ENCODE data around the gene CRTC3. TPM values are rescaled to one million over a fixed set of nuclear protein-coding genes. Genes with fewer than 3 reads are reported as not detected.

CRTC3 gene
- total RNA-seq, 1 experiment from 2014 or later: 3.9 TPM

DNA sequence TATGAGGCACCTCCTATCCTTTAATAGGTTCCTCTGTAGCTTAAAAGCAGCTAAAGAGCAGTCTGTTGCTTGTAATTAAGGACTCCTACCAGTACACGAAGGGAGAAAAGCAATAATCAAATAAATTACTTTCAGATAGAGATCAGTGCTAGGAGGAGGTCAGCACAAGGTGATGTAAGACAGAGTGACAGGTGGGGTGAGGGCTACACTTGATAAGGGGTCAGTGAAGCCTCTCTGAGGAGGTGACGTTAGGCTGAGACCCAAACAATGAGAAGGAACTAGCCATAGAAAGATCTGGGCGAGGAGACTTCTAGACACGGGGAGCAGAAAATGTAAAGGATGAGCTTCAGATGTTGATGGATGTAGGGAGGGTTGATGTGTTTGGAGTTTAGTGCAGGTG is 129.8 kb downstream of the CRTC3 start:
- WGBS (ENCODE audit: extremely low coverage, insufficient read length, low lambda C conversion rate): no CpG with 5 or more reads among the region's 4 CpGs
- no peak overlapping the region for H3K27ac Mint-ChIP-seq

More for the DNA sequence above, 129.8 kb downstream of the CRTC3 start:
- no peak overlapping the region for H3K4ac ChIP-seq (ENCODE audit: low read depth, low read length)
- H2BK12ac ChIP-seq (ENCODE audit: insufficient read length, low read depth, low read length): no peak overlapping the region
- no peak overlapping the region for H2AK5ac ChIP-seq (ENCODE audit: insufficient read length, low read length)
- H3K56ac ChIP-seq (ENCODE audit: insufficient read length, low read depth, low read length): no peak overlapping the region
- no peaks in the 10 kb centered on the region for H3K9me3 Mint-ChIP-seq
- no peaks in the 10 kb centered on the region for H3K4me1 ChIP-seq (ENCODE audit: insufficient read depth, low read length)
- peaks cover 10 to 16% of the 10 kb centered on the region in 2 experiments for H3K4me1 Mint-ChIP-seq
- no peak overlapping the region for H3K4me2 ChIP-seq (ENCODE audit: insufficient read depth, insufficient read length, low read length)
- H3K79me2 ChIP-seq (ENCODE audit: insufficient read depth, low read length): no peaks in the 10 kb centered on the region
- H3T11ph ChIP-seq (ENCODE audit: low read length): no peak overlapping the region
- H4K20me1 ChIP-seq (ENCODE audit: control insufficient read depth, insufficient read depth, insufficient read length): no peaks in the 10 kb centered on the region
- H3K27ac ChIP-seq (ENCODE audit: insufficient read length, low read depth, low read length): no peak overlapping the region
- H3K79me1 ChIP-seq (ENCODE audit: insufficient read depth, low read depth, low read length, poor library complexity, severe bottlenecking): no peaks in the 10 kb centered on the region
- no peak overlapping the region for H2BK20ac ChIP-seq (ENCODE audit: low read depth, low read length, poor library complexity, severe bottlenecking)
- no peak overlapping the region for H3K9ac ChIP-seq (ENCODE audit: extremely low read depth, insufficient read length, low read length)
- H3K23me2 ChIP-seq (ENCODE audit: insufficient read length, low read depth, low read length, poor library complexity, severe bottlenecking): no peaks in the 10 kb centered on the region
- no peaks in the 10 kb centered on the region for H3K27me3 ChIP-seq (ENCODE audit: insufficient read depth, low read length)
- H4K8ac ChIP-seq (replicated peaks; ENCODE audit: insufficient read length, low read depth, low read length): no peak overlapping the region
- H2BK120ac ChIP-seq (ENCODE audit: low read depth, low read length, poor library complexity, severe bottlenecking): no peak overlapping the region
- H2AFZ ChIP-seq (ENCODE audit: low read length): no peak overlapping the region
- no peak overlapping the region for H4K91ac ChIP-seq (ENCODE audit: insufficient read length, low read depth, low read length)
- no peak overlapping the region for H4K5ac ChIP-seq (ENCODE audit: insufficient read length, low read depth, low read length)
- TF ChIP-seq, protein P1, sequence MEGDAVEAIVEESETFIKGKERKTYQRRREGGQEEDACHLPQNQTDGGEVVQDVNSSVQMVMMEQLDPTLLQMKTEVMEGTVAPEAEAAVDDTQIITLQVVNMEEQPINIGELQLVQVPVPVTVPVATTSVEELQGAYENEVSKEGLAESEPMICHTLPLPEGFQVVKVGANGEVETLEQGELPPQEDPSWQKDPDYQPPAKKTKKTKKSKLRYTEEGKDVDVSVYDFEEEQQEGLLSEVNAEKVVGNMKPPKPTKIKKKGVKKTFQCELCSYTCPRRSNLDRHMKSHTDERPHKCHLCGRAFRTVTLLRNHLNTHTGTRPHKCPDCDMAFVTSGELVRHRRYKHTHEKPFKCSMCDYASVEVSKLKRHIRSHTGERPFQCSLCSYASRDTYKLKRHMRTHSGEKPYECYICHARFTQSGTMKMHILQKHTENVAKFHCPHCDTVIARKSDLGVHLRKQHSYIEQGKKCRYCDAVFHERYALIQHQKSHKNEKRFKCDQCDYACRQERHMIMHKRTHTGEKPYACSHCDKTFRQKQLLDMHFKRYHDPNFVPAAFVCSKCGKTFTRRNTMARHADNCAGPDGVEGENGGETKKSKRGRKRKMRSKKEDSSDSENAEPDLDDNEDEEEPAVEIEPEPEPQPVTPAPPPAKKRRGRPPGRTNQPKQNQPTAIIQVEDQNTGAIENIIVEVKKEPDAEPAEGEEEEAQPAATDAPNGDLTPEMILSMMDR (conservative IDR thresholded peaks at IDR 0.05): no peak
- DNase-seq: no peak
- H3K18ac ChIP-seq (ENCODE audit: insufficient read length, low read depth, low read length): no peak overlapping the region
- H3K27me3 Mint-ChIP-seq (ENCODE audit: low read depth): peaks cover 18% of the 10 kb centered on the region
- H2BK5ac ChIP-seq (ENCODE audit: insufficient read length, low read length): no peak overlapping the region
- no peak overlapping the region for H3K23ac ChIP-seq (ENCODE audit: insufficient read length, low read depth, low read length)
- no peak overlapping the region for H3K4me3 Mint-ChIP-seq
- H3K36me3 Mint-ChIP-seq (ENCODE audit: insufficient read depth in 1 of 3, low read depth in 3 of 3): no peaks in the 10 kb centered on the region
- H3K14ac ChIP-seq (ENCODE audit: insufficient read depth, low read length): no peak overlapping the region
- no peak overlapping the region for H2BK15ac ChIP-seq (ENCODE audit: low read depth, low read length)
- H3K9me3 ChIP-seq (ENCODE audit: control insufficient read depth, low read depth, low read length): no peaks in the 10 kb centered on the region
